GM12801 (cell line): ENCODE results near the gene KCNG2.

ENCODE experiments used
- TF ChIP-seq, protein P1 (sequence below): IDR thresholded peaks from one replicate; pipeline ENCODE4 v1.5.1; 2011; ENCODE audit warnings: control low read depth; ENCODE audit not compliant: insufficient read length; ENCODE audit errors: extremely low read depth

The KCNG2 gene

DNA sequence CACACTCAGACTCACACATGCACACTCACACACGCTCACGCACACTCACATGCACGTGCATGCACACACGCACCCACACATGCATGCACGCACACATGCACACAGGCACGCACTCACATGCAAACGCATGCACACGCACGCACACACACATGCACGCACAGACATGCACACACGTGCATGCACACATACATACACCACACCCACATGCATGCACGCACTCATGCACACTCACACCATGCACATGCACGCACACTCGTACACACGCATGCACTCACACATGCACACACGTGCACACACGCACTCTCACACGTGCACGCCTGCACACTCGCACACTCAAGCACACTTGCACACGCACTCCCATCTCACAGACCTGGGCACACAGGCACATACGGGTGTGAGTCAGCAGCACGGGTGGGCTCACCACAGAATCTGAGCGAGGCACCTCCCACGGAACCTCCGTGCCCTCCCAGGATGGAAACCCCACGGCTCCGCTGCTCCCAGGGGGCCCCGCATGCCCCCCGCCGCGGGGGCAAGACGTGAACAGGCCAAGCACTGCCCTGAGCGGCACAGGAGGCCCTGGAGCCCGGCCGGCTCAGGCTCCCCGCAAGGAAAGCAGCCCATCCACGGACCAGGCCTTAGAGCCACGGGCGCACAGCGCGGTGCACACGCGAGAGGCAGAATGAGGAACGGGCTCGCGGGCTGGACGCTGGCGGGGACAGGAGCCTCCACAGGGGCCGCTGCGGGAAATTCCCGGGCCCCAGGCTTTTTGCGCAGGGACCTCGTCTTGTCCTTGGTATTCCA is 8.4 kb upstream of the KCNG2 start:
- TF ChIP-seq, protein P1, sequence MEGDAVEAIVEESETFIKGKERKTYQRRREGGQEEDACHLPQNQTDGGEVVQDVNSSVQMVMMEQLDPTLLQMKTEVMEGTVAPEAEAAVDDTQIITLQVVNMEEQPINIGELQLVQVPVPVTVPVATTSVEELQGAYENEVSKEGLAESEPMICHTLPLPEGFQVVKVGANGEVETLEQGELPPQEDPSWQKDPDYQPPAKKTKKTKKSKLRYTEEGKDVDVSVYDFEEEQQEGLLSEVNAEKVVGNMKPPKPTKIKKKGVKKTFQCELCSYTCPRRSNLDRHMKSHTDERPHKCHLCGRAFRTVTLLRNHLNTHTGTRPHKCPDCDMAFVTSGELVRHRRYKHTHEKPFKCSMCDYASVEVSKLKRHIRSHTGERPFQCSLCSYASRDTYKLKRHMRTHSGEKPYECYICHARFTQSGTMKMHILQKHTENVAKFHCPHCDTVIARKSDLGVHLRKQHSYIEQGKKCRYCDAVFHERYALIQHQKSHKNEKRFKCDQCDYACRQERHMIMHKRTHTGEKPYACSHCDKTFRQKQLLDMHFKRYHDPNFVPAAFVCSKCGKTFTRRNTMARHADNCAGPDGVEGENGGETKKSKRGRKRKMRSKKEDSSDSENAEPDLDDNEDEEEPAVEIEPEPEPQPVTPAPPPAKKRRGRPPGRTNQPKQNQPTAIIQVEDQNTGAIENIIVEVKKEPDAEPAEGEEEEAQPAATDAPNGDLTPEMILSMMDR = no peak

- TF ChIP-seq, protein P1 = no peak
Observed at GRCh38 chr18:79789901-79790890, 7.5 kb upstream of the KCNG2 start.

GRCh38 chr18:79790996-79791972 is 6.5 kb upstream of the KCNG2 start:
- TF ChIP-seq, protein P1 = no peak

DNA sequence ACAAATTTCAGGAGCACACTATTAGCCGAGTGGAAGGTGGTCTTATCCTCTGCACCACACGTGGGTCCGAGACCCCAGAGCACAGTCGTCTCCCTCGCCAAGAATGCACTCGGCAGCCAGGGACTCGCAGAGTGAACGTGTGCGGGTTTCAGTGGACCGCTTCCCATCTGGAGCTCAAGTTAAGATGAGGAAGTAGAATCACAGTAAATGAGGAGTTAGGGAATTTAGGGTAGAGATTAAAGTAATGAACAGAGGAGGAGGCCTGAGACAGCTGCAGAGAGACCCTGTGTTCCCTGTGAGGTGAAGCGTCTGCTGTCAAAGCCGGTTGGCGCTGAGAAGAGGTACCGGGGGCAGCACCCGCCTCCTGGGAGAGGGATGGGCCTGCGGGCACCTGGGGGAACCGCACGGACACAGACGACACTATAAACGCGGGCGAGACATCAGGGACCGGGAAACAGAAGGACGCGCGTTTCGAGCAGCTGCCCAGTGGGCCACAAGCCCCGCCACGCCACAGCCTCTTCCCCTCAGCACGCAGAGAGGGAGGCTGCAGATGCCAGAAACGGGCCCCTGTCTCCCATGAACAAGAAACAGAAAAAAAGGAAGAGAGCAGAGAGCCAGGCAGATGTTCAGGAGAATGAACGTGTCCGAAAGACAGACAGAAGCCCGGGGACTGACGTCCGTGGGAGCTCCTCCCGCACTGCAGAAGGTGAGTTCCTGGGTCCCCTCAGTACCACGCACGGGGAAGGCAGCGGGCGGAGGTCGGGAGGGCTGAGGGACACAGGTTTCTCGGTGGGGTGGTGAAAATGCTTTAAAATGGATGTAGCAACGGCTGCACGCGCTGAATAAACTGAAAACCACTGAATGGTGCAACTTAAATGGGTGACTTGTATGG is 5.4 kb upstream of the KCNG2 start:
- TF ChIP-seq, protein P1 = no peak

GRCh38 chr18:79792988-79793355 is 4.8 kb upstream of the KCNG2 start:
- TF ChIP-seq, protein P1 = no peak

DNA sequence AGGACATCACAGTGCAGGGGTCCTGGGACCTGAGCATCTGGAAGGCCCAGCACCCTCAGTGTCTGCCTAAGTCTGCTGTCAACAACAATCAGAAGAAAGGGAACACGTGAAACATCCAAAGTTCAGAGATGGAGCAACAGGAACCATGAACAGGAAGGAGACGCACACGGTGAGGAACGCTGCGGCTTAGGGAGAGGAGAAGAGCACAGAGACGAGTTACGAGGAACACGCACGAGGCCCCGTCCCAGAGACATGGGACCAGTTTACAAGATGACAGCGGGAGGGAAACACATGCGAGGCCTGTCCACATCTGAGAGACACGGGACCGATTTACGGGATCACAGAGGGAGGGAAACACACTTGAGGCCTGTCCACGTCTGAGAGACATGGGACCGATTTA is 2.9 kb upstream of the KCNG2 start:
- TF ChIP-seq, protein P1 = no peak
